ENCODE measurements around the gene HDGF.

GRCh38 chr1:156752843-156753482 is 1.5 kb upstream of the HDGF start:
- TF ChIP-seq CTCF (conservative IDR thresholded peaks at IDR 0.05) (no peak), ZFX (IDR thresholded peaks at IDR 0.05) (no peak)
